GM21515 (cell line): ENCODE measurements around the gene NR1H4.
"Not testable (repeated sequence)": the region's sequence is repeated elsewhere in the genome, so short reads cannot be mapped to it uniquely, and the experiment has no call there.

Experiments used
- ATAC-seq: cut with Tn5 transposase; IDR thresholded peaks from one replicate; pipeline ENCODE4 v1.9.1; 2021; ENCODE audit not compliant: unreplicated experiment

The NR1H4 gene

GRCh38 chr12:100473716-100474150 lies at the start of gene NR1H4:
NR1H4 (plus strand) TSS chr12:100473866; CDS start chr12:100493324, 19,458 bp downstream.
- ATAC-seq, result no peak

- ATAC-seq, result no peak
Measured at GRCh38 chr12:100426145-100426544, 47.5 kb upstream of the NR1H4 start.

GRCh38 chr12:100427078-100427477 lies 46.6 kb upstream of the NR1H4 start:
- no peak for ATAC-seq

- not testable (repeated sequence) for ATAC-seq
Measured at GRCh38 chr12:100430251-100430650, 43.4 kb upstream of the NR1H4 start.

GRCh38 chr12:100433701-100434100 lies 40.0 kb upstream of the NR1H4 start:
- no peak for ATAC-seq

- ATAC-seq, result no peak
Measured at GRCh38 chr12:100434177-100434576, 39.5 kb upstream of the NR1H4 start.

GRCh38 chr12:100435957-100436356 lies 37.7 kb upstream of the NR1H4 start:
- ATAC-seq, result no peak

GRCh38 chr12:100437038-100437841 lies 36.4 kb upstream of the NR1H4 start:
- no peak for ATAC-seq

- ATAC-seq, result no peak
Measured at GRCh38 chr12:100439797-100440196, 33.9 kb upstream of the NR1H4 start.

- no peak for ATAC-seq
Measured at GRCh38 chr12:100442403-100442802, 31.3 kb upstream of the NR1H4 start.

GRCh38 chr12:100443434-100443833 lies 30.2 kb upstream of the NR1H4 start:
- ATAC-seq, result no peak

- ATAC-seq, result no peak
Measured at GRCh38 chr12:100445081-100445481, 28.6 kb upstream of the NR1H4 start.

- no peak for ATAC-seq
Measured at GRCh38 chr12:100447381-100447780, 26.3 kb upstream of the NR1H4 start.

GRCh38 chr12:100448656-100449055 lies 25.0 kb upstream of the NR1H4 start:
- no peak for ATAC-seq

- ATAC-seq, result no peak
Measured at GRCh38 chr12:100450735-100451134, 22.9 kb upstream of the NR1H4 start.

- ATAC-seq, result no peak
Measured at GRCh38 chr12:100453951-100454350, 19.7 kb upstream of the NR1H4 start.

GRCh38 chr12:100455896-100456295 lies 17.8 kb upstream of the NR1H4 start:
- ATAC-seq, result no peak

- no peak for ATAC-seq
Measured at GRCh38 chr12:100458191-100458590, 15.5 kb upstream of the NR1H4 start.

GRCh38 chr12:100460702-100461101 lies 13.0 kb upstream of the NR1H4 start:
- ATAC-seq, result no peak

GRCh38 chr12:100461330-100461973 lies 12.2 kb upstream of the NR1H4 start:
- ATAC-seq, result no peak

- ATAC-seq, result no peak
Measured at GRCh38 chr12:100463661-100464060, 10.0 kb upstream of the NR1H4 start.

- ATAC-seq, result no peak
Measured at GRCh38 chr12:100464529-100464928, 9.1 kb upstream of the NR1H4 start.
